Fibroblast of lung (primary cell): ENCODE results near the gene C17orf114. TPM values are rescaled to one million over a fixed set of nuclear protein-coding genes. Genes with fewer than 3 reads are reported as not detected.

Source experiments
- DNase-seq, 2 donors: peaks; one replicate each; pipeline versions ENCODE4 v3.0.0 to v3.0.0-alpha.2; 2010; ENCODE audit warnings: low read depth in 2 of 2
- H2AFZ ChIP-seq: 2 replicates; pipeline ENCODE4 v1.5.1; 2012; ENCODE audit warnings: low read length, control low read depth, inconsistent platforms
- H3K27ac ChIP-seq: 2 replicates; pipeline ENCODE4 v1.5.1; 2011; ENCODE audit warnings: low read length, control low read depth; ENCODE audit not compliant: insufficient read depth
- H3K27me3 ChIP-seq: 2 replicates; pipeline ENCODE4 v1.5.1; 2011; ENCODE audit warnings: mild to moderate bottlenecking, low read length; ENCODE audit not compliant: control insufficient read depth, insufficient read depth
- H3K36me3 ChIP-seq: 2 replicates; pipeline ENCODE4 v1.5.1; 2011; ENCODE audit warnings: low read length; ENCODE audit not compliant: control insufficient read depth, insufficient read depth
- H3K4me1 ChIP-seq: 2 replicates; pipeline ENCODE4 v1.5.1; 2011; ENCODE audit warnings: low read length; ENCODE audit not compliant: control insufficient read depth, insufficient read depth; ENCODE audit errors: extremely low read depth
- H3K4me2 ChIP-seq: 2 replicates; pipeline ENCODE4 v1.5.1; 2011; ENCODE audit warnings: low read length, control low read depth; ENCODE audit not compliant: insufficient read depth; ENCODE audit errors: extremely low read depth
- H3K4me3 ChIP-seq, 4 experiments: fragments of 200-600 bp in 1 of 4; sonication (generic) in 1 of 4; replicated peaks in 1 of 4; 2 replicates each; pipeline ENCODE4 v1.5.1; 2011 to 2016; ENCODE audit warnings: low read length in 4 of 4, low read depth in 3 of 4, mild to moderate bottlenecking in 3 of 4, control low read depth in 2 of 4, inconsistent platforms in 1 of 4, mixed read lengths in 1 of 4; ENCODE audit not compliant: insufficient read depth in 1 of 4; ENCODE audit errors: control extremely low read depth in 1 of 4
- H3K79me2 ChIP-seq: 2 replicates; pipeline ENCODE4 v1.5.1; 2012; ENCODE audit warnings: mild to moderate bottlenecking, low read length, inconsistent platforms; ENCODE audit not compliant: control insufficient read depth, insufficient read depth
- H3K9ac ChIP-seq: 2 replicates; pipeline ENCODE4 v1.5.1; 2011; ENCODE audit warnings: mild to moderate bottlenecking, low read length, control low read depth; ENCODE audit not compliant: insufficient read depth
- H3K9me3 ChIP-seq: 2 replicates; pipeline ENCODE4 v1.5.1; 2012; ENCODE audit warnings: low read depth, low read length; ENCODE audit not compliant: control insufficient read depth, insufficient read depth
- H4K20me1 ChIP-seq: 2 replicates; pipeline ENCODE4 v1.5.1; 2011; ENCODE audit warnings: low read length; ENCODE audit not compliant: control insufficient read depth, insufficient read depth; ENCODE audit errors: extremely low read depth
- EZH2 ChIP-seq: IDR thresholded peaks from 2 replicates; pipeline ENCODE4 v1.5.1; 2012; ENCODE audit warnings: low read length, control low read depth, mild to moderate bottlenecking; ENCODE audit errors: missing control alignments
- polyA plus RNA-seq, 2 donors: library from polyadenylated mRNA; depleted of rRNA in 1 of 2; stranded (reverse) in 1 of 2; unstranded in 1 of 2; fragments of >200 nt; gene quantifications; 2 replicates each; pipeline ENCODE4 v1.2.1, GENCODE V29; 2011 to 2012; ENCODE audit warnings: missing spikeins in 1 of 2
- total RNA-seq: library from RNA; depleted of rRNA; stranded (reverse); fragments of >200 nt; gene quantifications from 2 replicates; pipeline ENCODE4 v1.2.1, GENCODE V29; 2014
- TF ChIP-seq, protein P1 (sequence below), 2 donors: IDR thresholded peaks in 1 of 2; conservative IDR thresholded peaks in 1 of 2; 1 replicate in 1 of 2; 2 replicates in 1 of 2; pipeline ENCODE4 v1.5.1; 2011 to 2012; ENCODE audit warnings: low read length in 2 of 2, control low read depth in 1 of 2, inconsistent platforms in 1 of 2, low read depth in 1 of 2, mild to moderate bottlenecking in 1 of 2

The C17orf114 gene

DNA sequence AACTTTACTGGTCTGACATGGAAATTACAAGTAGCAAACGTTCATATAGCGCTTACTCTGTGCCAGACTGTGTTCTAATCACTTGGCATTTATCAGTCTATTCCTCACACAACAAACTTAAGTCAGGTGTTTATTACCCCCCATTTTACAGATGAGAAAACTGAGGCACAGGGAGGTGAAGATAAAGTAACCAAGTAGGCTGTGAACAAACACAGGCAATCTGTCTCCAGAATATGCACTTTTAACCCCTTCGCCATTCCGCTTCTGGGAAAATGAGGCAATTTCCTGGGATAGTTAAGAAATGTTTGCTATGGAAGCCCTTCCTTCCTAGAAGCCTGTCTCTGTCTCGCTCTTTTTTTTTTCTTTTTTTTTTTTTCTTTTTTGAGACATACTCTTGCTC lies 50.2 kb downstream of the C17orf114 start:
- H3K36me3 ChIP-seq, result no peaks in the 10 kb centered on the region
- H2AFZ ChIP-seq, result no peak overlapping the region
- H3K4me3 ChIP-seq, result no peak overlapping the region
- H3K79me2 ChIP-seq, result no peaks in the 10 kb centered on the region
- no peak overlapping the region for H3K9ac ChIP-seq
- H3K4me2 ChIP-seq, result no peak overlapping the region
- no peaks in the 10 kb centered on the region for H3K4me1 ChIP-seq
- TF ChIP-seq, protein P1, sequence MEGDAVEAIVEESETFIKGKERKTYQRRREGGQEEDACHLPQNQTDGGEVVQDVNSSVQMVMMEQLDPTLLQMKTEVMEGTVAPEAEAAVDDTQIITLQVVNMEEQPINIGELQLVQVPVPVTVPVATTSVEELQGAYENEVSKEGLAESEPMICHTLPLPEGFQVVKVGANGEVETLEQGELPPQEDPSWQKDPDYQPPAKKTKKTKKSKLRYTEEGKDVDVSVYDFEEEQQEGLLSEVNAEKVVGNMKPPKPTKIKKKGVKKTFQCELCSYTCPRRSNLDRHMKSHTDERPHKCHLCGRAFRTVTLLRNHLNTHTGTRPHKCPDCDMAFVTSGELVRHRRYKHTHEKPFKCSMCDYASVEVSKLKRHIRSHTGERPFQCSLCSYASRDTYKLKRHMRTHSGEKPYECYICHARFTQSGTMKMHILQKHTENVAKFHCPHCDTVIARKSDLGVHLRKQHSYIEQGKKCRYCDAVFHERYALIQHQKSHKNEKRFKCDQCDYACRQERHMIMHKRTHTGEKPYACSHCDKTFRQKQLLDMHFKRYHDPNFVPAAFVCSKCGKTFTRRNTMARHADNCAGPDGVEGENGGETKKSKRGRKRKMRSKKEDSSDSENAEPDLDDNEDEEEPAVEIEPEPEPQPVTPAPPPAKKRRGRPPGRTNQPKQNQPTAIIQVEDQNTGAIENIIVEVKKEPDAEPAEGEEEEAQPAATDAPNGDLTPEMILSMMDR (conservative IDR thresholded peaks at IDR 0.05 in 1 of 2, IDR thresholded peaks at IDR 0.05 in 1 of 2; ENCODE audit: low read depth in 1 of 2, low read length in 2 of 2), result no peak
- no peak for TF ChIP-seq EZH2
- no peak overlapping the region for H3K27ac ChIP-seq
- H3K9me3 ChIP-seq, result no peaks in the 10 kb centered on the region
- peak in 1 of 2 donors; percentile 28 for DNase-seq
- H3K27me3 ChIP-seq, result peaks cover 16% of the 10 kb centered on the region
- H4K20me1 ChIP-seq, result no peaks in the 10 kb centered on the region

Other genes with a start within 250 kb of the C17orf114 start
- 28.6 and 35.2 TPM in 2 replicates for gene MYBBP1A, start 246.9 kb downstream of the C17orf114 start, total RNA-seq
- 14.1 and 23.5 TPM in 2 replicates for gene MYBBP1A, start 246.9 kb downstream of the C17orf114 start, polyA plus RNA-seq
- gene GGT6, start 241.8 kb downstream of the C17orf114 start, total RNA-seq, result not detected in 2 replicates
- not detected in 2 replicates for gene GGT6, start 241.8 kb downstream of the C17orf114 start, polyA plus RNA-seq
- 0.99 and 1.5 TPM in 2 replicates for gene SMTNL2, start 217.8 kb downstream of the C17orf114 start, total RNA-seq
- 0.03 and 0.17 TPM in 2 replicates for gene SMTNL2, start 217.8 kb downstream of the C17orf114 start, polyA plus RNA-seq
- gene ALOX15, start 160.7 kb downstream of the C17orf114 start, total RNA-seq, result not detected in 2 replicates
- not detected in 2 replicates for gene ALOX15, start 160.7 kb downstream of the C17orf114 start, polyA plus RNA-seq
- gene PELP1, start 98.2 kb downstream of the C17orf114 start, total RNA-seq, result 16.0 and 16.4 TPM in 2 replicates
- 8.6 and 13.1 TPM in 2 replicates for gene PELP1, start 98.2 kb downstream of the C17orf114 start, polyA plus RNA-seq
- 2.8 and 3.3 TPM in 2 replicates for gene ARRB2, start 91.7 kb downstream of the C17orf114 start, total RNA-seq
- 4.6 and 8.3 TPM in 2 replicates for gene ARRB2, start 91.7 kb downstream of the C17orf114 start, polyA plus RNA-seq
- 9.2 and 10.8 TPM in 2 replicates for gene MED11, start 70.9 kb downstream of the C17orf114 start, total RNA-seq
- 29.1 and 29.6 TPM in 2 replicates for gene MED11, start 70.9 kb downstream of the C17orf114 start, polyA plus RNA-seq
- under 0.01 and 0.51 TPM in 2 replicates for gene ZMYND15, start 62.5 kb downstream of the C17orf114 start, total RNA-seq
- gene ZMYND15, start 62.5 kb downstream of the C17orf114 start, polyA plus RNA-seq, result 0.05 and 0.11 TPM in 2 replicates
- gene CXCL16, start 62.4 kb downstream of the C17orf114 start, total RNA-seq, result 0.83 and 4.1 TPM in 2 replicates
- gene CXCL16, start 62.4 kb downstream of the C17orf114 start, polyA plus RNA-seq, result 2.0 and 2.4 TPM in 2 replicates
- gene TM4SF5, start 30.4 kb downstream of the C17orf114 start, total RNA-seq, result not detected in 2 replicates
- gene TM4SF5, start 30.4 kb downstream of the C17orf114 start, polyA plus RNA-seq, result not detected in 2 replicates
- gene VMO1, start 16.0 kb downstream of the C17orf114 start, total RNA-seq, result 0.33 and 1.5 TPM in 2 replicates
- gene VMO1, start 16.0 kb downstream of the C17orf114 start, polyA plus RNA-seq, result 0.40 TPM in 1 of 2 replicates, not detected in the other
- not detected in 2 replicates for gene GLTPD2, start 13.4 kb downstream of the C17orf114 start, total RNA-seq
- not detected in 2 replicates for gene GLTPD2, start 13.4 kb downstream of the C17orf114 start, polyA plus RNA-seq
- 110 and 163 TPM in 2 replicates for gene PSMB6, start 6.2 kb downstream of the C17orf114 start, total RNA-seq
- 184 and 272 TPM in 2 replicates for gene PSMB6, start 6.2 kb downstream of the C17orf114 start, polyA plus RNA-seq
- gene PLD2, start 4.8 kb upstream of the C17orf114 start, total RNA-seq, result 13.6 and 14.9 TPM in 2 replicates
- gene PLD2, start 4.8 kb upstream of the C17orf114 start, polyA plus RNA-seq, result 12.7 and 14.3 TPM in 2 replicates
- gene MINK1, start 31.0 kb upstream of the C17orf114 start, total RNA-seq, result 15.9 and 28.6 TPM in 2 replicates
- gene MINK1, start 31.0 kb upstream of the C17orf114 start, polyA plus RNA-seq, result 27.2 and 35.6 TPM in 2 replicates
- 1.8 and 2.3 TPM in 2 replicates for gene C17orf107, start 97.2 kb upstream of the C17orf114 start, total RNA-seq
- 0.34 and 0.67 TPM in 2 replicates for gene C17orf107, start 97.2 kb upstream of the C17orf114 start, polyA plus RNA-seq
- gene CHRNE, start 100.8 kb upstream of the C17orf114 start, total RNA-seq, result 0.51 and 0.66 TPM in 2 replicates
- 0.19 and 0.23 TPM in 2 replicates for gene CHRNE, start 100.8 kb upstream of the C17orf114 start, polyA plus RNA-seq
- not detected in 2 replicates for gene GP1BA, start 129.9 kb upstream of the C17orf114 start, total RNA-seq
- not detected in 2 replicates for gene GP1BA, start 129.9 kb upstream of the C17orf114 start, polyA plus RNA-seq
- 50.3 and 59.3 TPM in 2 replicates for gene SLC25A11, start 137.7 kb upstream of the C17orf114 start, total RNA-seq
- 29.2 and 45.8 TPM in 2 replicates for gene SLC25A11, start 137.7 kb upstream of the C17orf114 start, polyA plus RNA-seq
- 13.6 and 22.8 TPM in 2 replicates for gene RNF167, start 137.9 kb upstream of the C17orf114 start, total RNA-seq
- gene RNF167, start 137.9 kb upstream of the C17orf114 start, polyA plus RNA-seq, result 52.6 and 83.5 TPM in 2 replicates
- gene PFN1, start 146.2 kb upstream of the C17orf114 start, total RNA-seq, result 258 and 422 TPM in 2 replicates
- 870 and 1,199 TPM in 2 replicates for gene PFN1, start 146.2 kb upstream of the C17orf114 start, polyA plus RNA-seq
- 1.8 and 4.3 TPM in 2 replicates for gene ENO3, start 148.8 kb upstream of the C17orf114 start, total RNA-seq
- 2.0 and 2.3 TPM in 2 replicates for gene ENO3, start 148.8 kb upstream of the C17orf114 start, polyA plus RNA-seq
- gene SPAG7, start 165.5 kb upstream of the C17orf114 start, total RNA-seq, result 42.9 and 62.8 TPM in 2 replicates
- gene SPAG7, start 165.5 kb upstream of the C17orf114 start, polyA plus RNA-seq, result 80.8 and 83.0 TPM in 2 replicates
- 8.5 and 18.3 TPM in 2 replicates for gene CAMTA2, start 185.3 kb upstream of the C17orf114 start, total RNA-seq
- gene CAMTA2, start 185.3 kb upstream of the C17orf114 start, polyA plus RNA-seq, result 12.4 and 16.1 TPM in 2 replicates
- gene INCA1, start 195.2 kb upstream of the C17orf114 start, total RNA-seq, result 0.26 and 0.33 TPM in 2 replicates
- 0.28 and 0.38 TPM in 2 replicates for gene INCA1, start 195.2 kb upstream of the C17orf114 start, polyA plus RNA-seq
- gene KIF1C, start 195.6 kb upstream of the C17orf114 start, total RNA-seq, result 52.4 and 86.0 TPM in 2 replicates
- 68.1 and 70.5 TPM in 2 replicates for gene KIF1C, start 195.6 kb upstream of the C17orf114 start, polyA plus RNA-seq
- gene SLC52A1, start 233.1 kb upstream of the C17orf114 start, total RNA-seq, result 0.26 and 0.66 TPM in 2 replicates
- not detected in 2 replicates for gene SLC52A1, start 233.1 kb upstream of the C17orf114 start, polyA plus RNA-seq